Chondrocyte (in vitro differentiated cells): ENCODE measurements around the gene OGG1. TPM values are rescaled to one million over a fixed set of nuclear protein-coding genes. Genes with fewer than 3 reads are reported as not detected.

Experiments used
- DNase-seq: peaks from one replicate; pipeline ENCODE4 v3.0.0; 2021; ENCODE audit warnings: mixed read lengths, low spot score
- H3K27ac Mint-ChIP-seq: one replicate; pipeline ENCODE4 v1.8.0; 2021; ENCODE audit warnings: mild to moderate bottlenecking, moderate library complexity, mixed read lengths; ENCODE audit not compliant: unreplicated experiment
- H3K27me3 Mint-ChIP-seq: 2 replicates; pipeline ENCODE4 v1.8.0; 2021; ENCODE audit warnings: low read depth, mixed read lengths
- H3K36me3 Mint-ChIP-seq: 2 replicates; pipeline ENCODE4 v1.8.0; 2021; ENCODE audit warnings: low read depth, mixed read lengths
- H3K4me1 Mint-ChIP-seq: 2 replicates; pipeline ENCODE4 v1.8.0; 2021; ENCODE audit warnings: low read depth, mild to moderate bottlenecking, mixed read lengths
- H3K4me3 Mint-ChIP-seq: one replicate; pipeline ENCODE4 v1.8.0; 2021; ENCODE audit warnings: mild to moderate bottlenecking, moderate library complexity, mixed read lengths; ENCODE audit not compliant: unreplicated experiment
- H3K9me3 Mint-ChIP-seq: 2 replicates; pipeline ENCODE4 v1.8.0; 2021; ENCODE audit warnings: low read depth, mixed read lengths
- total RNA-seq: library from RNA; stranded (reverse); gene quantifications from 3 replicates; pipeline ENCODE4 v1.2.1, GENCODE V29; 2021
- TF ChIP-seq, protein P1 (sequence below): fragments of 200-600 bp; sonication (generic); IDR thresholded peaks from 2 replicates; pipeline ENCODE4 v1.5.0; 2021; ENCODE audit warnings: antibody characterized with exemption, mild to moderate bottlenecking, moderate library complexity

The OGG1 gene
- total RNA-seq, 1 donor from 2014 or later = 23.8 TPM

DNA sequence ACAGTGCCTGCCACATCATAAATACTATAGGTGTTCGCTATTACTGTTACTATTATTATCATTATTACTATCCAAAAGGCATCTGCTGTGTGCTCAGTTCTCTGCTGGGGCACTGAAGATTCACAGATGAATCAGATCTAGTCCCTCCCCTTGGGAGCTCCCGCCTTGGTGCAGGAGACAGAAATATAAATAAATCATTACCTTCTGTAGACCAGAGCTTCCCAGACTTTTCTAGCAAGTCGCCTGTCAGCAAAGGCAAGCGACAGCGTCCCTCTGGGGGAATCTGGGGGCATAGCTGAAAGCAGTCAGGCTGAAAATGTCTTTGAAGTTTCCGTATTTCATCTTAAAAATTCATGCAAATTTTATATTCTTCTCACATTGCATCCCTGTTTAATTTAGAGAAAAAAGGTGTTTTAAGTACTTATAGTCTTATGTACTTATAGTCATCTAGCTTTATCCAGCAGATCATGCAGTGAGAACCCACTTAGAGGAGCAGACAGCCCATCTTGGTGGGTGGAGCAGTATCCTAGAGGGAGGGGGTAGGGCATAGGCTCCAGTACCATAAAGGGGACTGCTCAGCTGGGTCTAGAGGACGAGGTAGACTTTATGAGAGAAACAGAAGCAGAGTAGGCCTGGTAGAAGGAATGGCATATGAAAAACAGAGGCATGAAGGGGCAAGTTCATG lies 28.6 kb upstream of the OGG1 start:
- Mint-ChIP-seq H3K36me3 (no peaks in the 10 kb centered on the region), H3K4me1 (peaks cover under 1% of the 10 kb centered on the region), H3K27me3 (peaks cover 58% of the 10 kb centered on the region), H3K4me3 (no peak overlapping the region), H3K27ac (no peak overlapping the region), H3K9me3 (no peaks in the 10 kb centered on the region)
- TF ChIP-seq, protein P1, sequence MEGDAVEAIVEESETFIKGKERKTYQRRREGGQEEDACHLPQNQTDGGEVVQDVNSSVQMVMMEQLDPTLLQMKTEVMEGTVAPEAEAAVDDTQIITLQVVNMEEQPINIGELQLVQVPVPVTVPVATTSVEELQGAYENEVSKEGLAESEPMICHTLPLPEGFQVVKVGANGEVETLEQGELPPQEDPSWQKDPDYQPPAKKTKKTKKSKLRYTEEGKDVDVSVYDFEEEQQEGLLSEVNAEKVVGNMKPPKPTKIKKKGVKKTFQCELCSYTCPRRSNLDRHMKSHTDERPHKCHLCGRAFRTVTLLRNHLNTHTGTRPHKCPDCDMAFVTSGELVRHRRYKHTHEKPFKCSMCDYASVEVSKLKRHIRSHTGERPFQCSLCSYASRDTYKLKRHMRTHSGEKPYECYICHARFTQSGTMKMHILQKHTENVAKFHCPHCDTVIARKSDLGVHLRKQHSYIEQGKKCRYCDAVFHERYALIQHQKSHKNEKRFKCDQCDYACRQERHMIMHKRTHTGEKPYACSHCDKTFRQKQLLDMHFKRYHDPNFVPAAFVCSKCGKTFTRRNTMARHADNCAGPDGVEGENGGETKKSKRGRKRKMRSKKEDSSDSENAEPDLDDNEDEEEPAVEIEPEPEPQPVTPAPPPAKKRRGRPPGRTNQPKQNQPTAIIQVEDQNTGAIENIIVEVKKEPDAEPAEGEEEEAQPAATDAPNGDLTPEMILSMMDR = no peak
- no peak for DNase-seq

DNA sequence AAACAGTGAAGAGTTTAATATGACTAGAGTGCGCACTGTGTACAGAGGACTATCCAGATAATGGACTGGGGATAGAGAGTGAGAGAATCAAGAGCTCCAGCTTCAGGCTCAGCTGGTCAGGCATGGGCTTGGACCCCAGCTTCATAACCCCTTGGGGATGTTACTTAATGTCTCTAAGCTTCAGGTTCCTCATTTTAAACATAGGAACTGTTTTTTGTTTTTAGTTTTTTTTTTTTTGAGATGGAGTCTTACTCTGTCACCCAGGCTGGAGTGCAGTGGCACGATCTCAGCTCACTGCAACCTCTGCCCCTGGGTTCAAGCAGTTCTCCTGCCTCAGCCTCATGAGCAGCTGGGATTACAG lies 28.1 kb upstream of the OGG1 start:
- DNase-seq = no peak
- TF ChIP-seq, protein P1 = no peak
- Mint-ChIP-seq H3K27me3 (peaks cover 58% of the 10 kb centered on the region), H3K4me3 (no peak overlapping the region), H3K36me3 (no peaks in the 10 kb centered on the region), H3K9me3 (no peaks in the 10 kb centered on the region), H3K27ac (no peak overlapping the region), H3K4me1 (no peaks in the 10 kb centered on the region)

DNA sequence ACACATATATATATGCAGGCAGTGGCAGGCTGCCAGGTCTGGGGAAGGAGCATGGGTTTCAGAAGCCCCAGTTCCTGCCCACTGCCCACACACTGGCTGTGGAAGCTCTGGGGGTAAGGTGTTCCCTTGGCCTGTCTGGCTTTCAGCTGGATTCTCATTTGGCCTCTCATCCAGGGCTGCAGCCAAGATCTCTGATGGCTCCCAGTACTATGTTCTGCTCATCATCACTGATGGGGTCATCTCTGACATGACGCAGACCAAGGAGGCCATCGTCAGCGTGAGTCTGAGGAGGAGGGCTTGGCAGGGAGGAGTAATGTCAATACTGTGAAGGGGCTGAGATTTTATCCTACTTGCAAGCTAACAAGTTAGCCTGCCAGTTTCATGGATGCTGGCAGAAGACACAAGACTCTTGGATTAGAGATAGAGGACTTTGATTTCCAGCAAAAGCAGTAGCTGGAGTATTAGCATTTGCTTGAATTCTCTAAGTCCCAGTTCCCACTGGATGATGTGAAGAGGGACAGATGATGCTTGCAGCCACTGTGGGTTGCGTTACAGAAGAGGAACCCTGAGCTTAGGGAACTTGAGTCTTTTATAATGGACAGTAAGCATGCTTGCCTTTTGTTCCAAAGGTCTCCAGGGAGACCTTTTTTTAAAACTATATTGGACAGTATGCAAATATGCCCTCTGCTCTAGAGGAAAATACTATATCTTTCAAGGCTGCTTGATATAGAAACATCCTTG lies 23.8 kb upstream of the OGG1 start:
- no peaks in the 10 kb centered on the region for H3K9me3 Mint-ChIP-seq
- H3K4me3 Mint-ChIP-seq = no peak overlapping the region
- no peaks in the 10 kb centered on the region for H3K36me3 Mint-ChIP-seq
- peaks cover 9% of the 10 kb centered on the region for H3K4me1 Mint-ChIP-seq
- H3K27ac Mint-ChIP-seq = no peak overlapping the region
- peaks cover 31% of the 10 kb centered on the region for H3K27me3 Mint-ChIP-seq
- TF ChIP-seq, protein P1 = no peak
- DNase-seq = no peak

DNA sequence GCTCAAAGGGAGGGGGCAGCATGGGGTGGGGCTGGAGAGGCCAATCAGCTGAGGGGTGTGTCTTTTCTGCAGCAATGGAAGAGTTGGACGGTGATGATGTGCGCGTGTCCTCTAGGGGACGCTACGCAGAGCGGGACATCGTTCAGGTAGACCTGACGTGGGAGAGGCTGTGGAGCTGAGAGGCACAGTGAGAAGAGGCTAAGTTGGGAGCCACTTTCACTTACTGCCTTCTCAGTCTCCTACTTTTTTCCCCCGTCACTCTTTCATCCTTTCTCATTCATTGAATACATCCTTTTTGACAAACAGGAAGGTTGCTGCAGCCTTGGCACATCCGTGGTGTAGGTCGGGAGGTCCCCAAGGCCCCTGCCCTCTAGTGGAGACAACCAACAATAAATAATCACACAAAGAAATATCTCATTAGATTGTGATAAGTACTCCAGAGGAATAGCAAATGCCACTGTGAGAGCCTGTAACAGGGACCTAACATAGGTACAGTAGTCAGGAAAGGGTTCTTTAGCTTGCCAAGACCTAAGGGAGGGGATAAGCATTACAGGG lies 22.6 kb upstream of the OGG1 start:
- no peak overlapping the region for H3K4me3 Mint-ChIP-seq

DNA sequence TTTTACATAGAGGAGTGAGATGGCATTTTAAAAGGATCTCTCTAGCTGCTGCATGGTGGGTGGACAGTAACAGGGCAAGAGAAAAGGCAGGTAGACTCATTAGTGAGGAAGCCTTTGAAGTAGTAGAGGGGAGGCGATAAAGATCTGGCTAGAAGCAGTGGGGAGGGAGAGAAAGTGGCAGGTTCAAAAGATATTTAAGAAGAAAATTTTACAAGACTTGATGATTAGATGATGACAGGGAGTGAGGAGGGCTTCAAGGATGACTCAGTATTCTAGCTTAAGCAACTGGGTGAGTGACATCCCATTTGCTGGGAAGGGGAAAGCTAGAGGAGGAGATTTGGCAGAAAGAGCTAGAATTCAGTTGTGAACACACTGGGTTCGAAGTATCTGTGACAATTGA lies 22.0 kb upstream of the OGG1 start:
- TF ChIP-seq, protein P1 = no peak
- H3K9me3 Mint-ChIP-seq = no peaks in the 10 kb centered on the region
- H3K27ac Mint-ChIP-seq = no peak overlapping the region
- H3K4me3 Mint-ChIP-seq = no peak overlapping the region
- no peak for DNase-seq
- no peaks in the 10 kb centered on the region for H3K36me3 Mint-ChIP-seq
- peaks cover 18% of the 10 kb centered on the region for H3K27me3 Mint-ChIP-seq
- peaks cover 14% of the 10 kb centered on the region for H3K4me1 Mint-ChIP-seq

More for the DNA sequence above, 22.6 kb upstream of the OGG1 start:
- no peak for DNase-seq
- Mint-ChIP-seq H3K36me3 (no peaks in the 10 kb centered on the region), H3K27ac (no peak overlapping the region), H3K9me3 (no peaks in the 10 kb centered on the region), H3K27me3 (peaks cover 24% of the 10 kb centered on the region), H3K4me1 (peaks cover 9% of the 10 kb centered on the region)
- TF ChIP-seq, protein P1 = peak; percentile 40
